GM10248 (cell line): ENCODE measurements around the gene DTWD2.

ENCODE experiments used
- CTCF ChIA-PET: fragments of 300-600 bp; sonication (Branson Sonifier 250); formaldehyde crosslinking; extraction: SDS; loops from one replicate; lab custom pipeline; 2021; ENCODE audit warnings: antibody characterized with exemption; lab: Yijun Ruan, JAX
- POLR2A ChIA-PET: fragments of 350-650 bp; sonication (Branson Sonifier 250); formaldehyde crosslinking; extraction: SDS; loops from one replicate; lab custom pipeline; 2020; ENCODE audit warnings: antibody characterized with exemption; lab: Yijun Ruan, JAX
- DNase-seq: peaks from one replicate; pipeline ENCODE4 v3.0.0; 2012; ENCODE audit errors: extremely low spot score
- CTCF ChIP-seq: IDR thresholded peaks from 2 replicates; pipeline ENCODE4 v1.5.1; 2012; ENCODE audit warnings: mild to moderate bottlenecking, low read depth; ENCODE audit errors: extremely low read depth, missing control alignments, control extremely low read depth

DTWD2 gene

GRCh38 chr5:119031011-119031886 is 42.9 kb upstream of the DTWD2 start:
- CTCF ChIA-PET, result interaction anchor here (0.9 to 2.8 kb wide), 4 partner anchors 13 to 374 kb away, joined by 3 to 13 read pairs (median 3); partner anchors contain the start of gene DTWD2
- POLR2A ChIA-PET, result interaction anchor here (0.7 kb wide), 1 partner anchor 335 kb away, joined by 3 read pairs; no protein-coding TSS in a partner anchor
- peak; percentile 48 for DNase-seq
- TF ChIP-seq CTCF, result no peak

- CTCF ChIA-PET, result interaction anchor here (1.0 kb wide), 1 partner anchor 40 kb away, joined by 3 read pairs; no protein-coding TSS in a partner anchor
Observed at GRCh38 chr5:119028575-119028974, 40.2 kb upstream of the DTWD2 start.

GRCh38 chr5:119022773-119023172 is 34.4 kb upstream of the DTWD2 start:
- ChIA-PET CTCF (interaction anchor here (0.6 to 3.8 kb wide), 5 partner anchors 11 to 389 kb away, joined by 3 to 31 read pairs (median 5); no protein-coding TSS in a partner anchor), POLR2A (no interaction called here)
- TF ChIP-seq CTCF, result no peak
- no peak for DNase-seq

More at GRCh38 chr5:119028575-119028974, 40.2 kb upstream of the DTWD2 start:
- POLR2A ChIA-PET, result no interaction called here
- TF ChIP-seq CTCF, result no peak
- DNase-seq, result no peak

- ChIA-PET POLR2A (interaction anchor here (0.6 kb wide), 1 partner anchor 846 kb away, joined by 4 read pairs; no protein-coding TSS in a partner anchor), CTCF (interaction anchor here (0.6 to 3.8 kb wide), 11 partner anchors 10 to 515 kb away, joined by 3 to 31 read pairs (median 4); partner anchors contain the start of genes DMXL1 and DTWD2)
Observed at GRCh38 chr5:119022017-119022745, 33.8 kb upstream of the DTWD2 start.

GRCh38 chr5:119021149-119021732 is 32.9 kb upstream of the DTWD2 start:
- TF ChIP-seq CTCF, result no peak
- ChIA-PET CTCF (interaction anchor here (0.7 to 3.1 kb wide), 7 partner anchors 9 to 516 kb away, joined by 3 to 19 read pairs (median 4); partner anchors contain the start of genes DMXL1 and DTWD2), POLR2A (interaction anchor here (0.6 kb wide), 1 partner anchor 845 kb away, joined by 4 read pairs; no protein-coding TSS in a partner anchor)
- no peak for DNase-seq

More at GRCh38 chr5:119022017-119022745, 33.8 kb upstream of the DTWD2 start:
- peak; percentile 48 for TF ChIP-seq CTCF
- peak; percentile 38 for DNase-seq

- POLR2A ChIA-PET, result no interaction called here
- TF ChIP-seq CTCF, result no peak
- DNase-seq, result no peak
- CTCF ChIA-PET, result interaction anchor here (1.0 to 2.6 kb wide), 2 partner anchors 32 to 391 kb away, joined by 3 to 19 read pairs; partner anchors contain the start of gene DTWD2
Observed at GRCh38 chr5:119019949-119020348, 31.6 kb upstream of the DTWD2 start.
